Panc1 (cell line): Measurements from ENCODE around the gene SERINC4. TPM values are rescaled to one million over a fixed set of nuclear protein-coding genes. Genes with fewer than 3 reads are reported as not detected.

Experiments used
- ATAC-seq: fragments of 200-7000 bp; cut with Tn5 transposase; 2 replicates; pipeline ENCODE4 v1.9.1; 2020; ENCODE audit warnings: mild to moderate bottlenecking, moderate library complexity
- BruUV-seq: library from RNA; stranded (reverse); fragments of 400-500 nt; replicated peaks from 2 replicates; lab custom pipeline; 2021; lab: Mats Ljungman, UMichigan
- CTCF ChIA-PET: fragments of 300-600 bp; sonication (Branson Sonifier 250); formaldehyde crosslinking; loops from one replicate; lab custom pipeline; 2022; ENCODE audit warnings: antibody characterized with exemption; lab: Charles Lee
- POLR2A ChIA-PET: fragments of 300-600 bp; sonication (Branson Sonifier 250); formaldehyde crosslinking; loops from one replicate; lab custom pipeline; 2022; ENCODE audit warnings: antibody characterized with exemption; lab: Charles Lee
- DNase-seq: peaks from one replicate; pipeline ENCODE4 v3.0.0-alpha.2; 2010; ENCODE audit warnings: low read depth, low spot score
- H3K27ac ChIP-seq: 2 replicates; pipeline ENCODE4 v1.5.1; 2011; ENCODE audit warnings: mild to moderate bottlenecking, low read length, inconsistent platforms
- H3K27me3 ChIP-seq: fragments of 200-500 bp; sonication (Bioruptor generic); 2 replicates; pipeline ENCODE4 v1.6.0; 2014; ENCODE audit warnings: low read length, inconsistent platforms; ENCODE audit not compliant: control insufficient read depth, insufficient read depth
- H3K36me3 ChIP-seq: fragments of 200-500 bp; sonication (Bioruptor generic); 2 replicates; pipeline ENCODE4 v1.5.1; 2014; ENCODE audit warnings: inconsistent platforms, mild to moderate bottlenecking, low read length, moderate library complexity; ENCODE audit not compliant: control insufficient read depth, insufficient read depth
- H3K4me1 ChIP-seq: 2 replicates; pipeline ENCODE4 v1.5.1; 2011; ENCODE audit warnings: inconsistent platforms, mild to moderate bottlenecking, low read length, moderate library complexity; ENCODE audit not compliant: control insufficient read depth, insufficient read depth
- H3K4me3 ChIP-seq, 2 experiments: 2 replicates each; pipeline ENCODE4 v1.5.1; 2011 to 2012; ENCODE audit warnings: low read depth in 2 of 2, low read length in 2 of 2, mild to moderate bottlenecking in 2 of 2, inconsistent platforms in 1 of 2, moderate library complexity in 1 of 2
- H3K9me3 ChIP-seq: fragments of 200-500 bp; sonication (Bioruptor generic); 2 replicates; pipeline ENCODE4 v1.5.1; 2014; ENCODE audit warnings: low read depth, mild to moderate bottlenecking, inconsistent platforms, low read length, moderate library complexity; ENCODE audit not compliant: control insufficient read depth, insufficient read depth
- CTCF ChIP-seq: fragments of 450-650 bp; IDR thresholded peaks from 2 replicates; pipeline ENCODE4 v1.5.1; 2017; ENCODE audit warnings: mild to moderate bottlenecking
- POLR2AphosphoS5 ChIP-seq: IDR thresholded peaks from 2 replicates; pipeline ENCODE4 v1.6.1; 2012; ENCODE audit warnings: mild to moderate bottlenecking, low read depth, low read length, moderate library complexity
- SIN3A ChIP-seq: IDR thresholded peaks from 2 replicates; pipeline ENCODE4 v1.6.1; 2012; ENCODE audit warnings: low read depth, mild to moderate bottlenecking, low read length, moderate library complexity, borderline replicate concordance; ENCODE audit not compliant: insufficient read depth
- TCF7L2 ChIP-seq: IDR thresholded peaks from 2 replicates; pipeline ENCODE4 v1.6.1; 2011; ENCODE audit warnings: mild to moderate bottlenecking, low read depth, low read length, inconsistent platforms
- in situ Hi-C: cut with HindIII; loops from 2 replicates; pipeline ENCODE4 v1.10.0; 2016; ENCODE audit warnings: low sequenced_read_pairs, low pct_unique_long_range_greater_than_20kb
- intact Hi-C: fragments of 100-400 bp; cut with micrococcal nuclease; formaldehyde crosslinking; loops from one replicate; pipeline ENCODE4 v1.10.0; 2022; ENCODE audit not compliant: unreplicated experiment
- total RNA-seq: library from RNA; stranded (reverse); gene quantifications from one replicate; pipeline ENCODE4 v1.2.1, GENCODE V29; 2021; ENCODE audit not compliant: unreplicated experiment
- TF ChIP-seq, protein P1 (sequence below), 2 experiments: IDR thresholded peaks; 2 replicates each; pipeline ENCODE4 v1.6.1; 2011 to 2012; ENCODE audit warnings: low read depth in 2 of 2, control low read depth in 1 of 2, low read length in 1 of 2, mild to moderate bottlenecking in 1 of 2, moderate library complexity in 1 of 2; ENCODE audit not compliant: insufficient read depth in 1 of 2

Gene SERINC4
- total RNA-seq, 1 experiment from 2014 or later = not detected

DNA sequence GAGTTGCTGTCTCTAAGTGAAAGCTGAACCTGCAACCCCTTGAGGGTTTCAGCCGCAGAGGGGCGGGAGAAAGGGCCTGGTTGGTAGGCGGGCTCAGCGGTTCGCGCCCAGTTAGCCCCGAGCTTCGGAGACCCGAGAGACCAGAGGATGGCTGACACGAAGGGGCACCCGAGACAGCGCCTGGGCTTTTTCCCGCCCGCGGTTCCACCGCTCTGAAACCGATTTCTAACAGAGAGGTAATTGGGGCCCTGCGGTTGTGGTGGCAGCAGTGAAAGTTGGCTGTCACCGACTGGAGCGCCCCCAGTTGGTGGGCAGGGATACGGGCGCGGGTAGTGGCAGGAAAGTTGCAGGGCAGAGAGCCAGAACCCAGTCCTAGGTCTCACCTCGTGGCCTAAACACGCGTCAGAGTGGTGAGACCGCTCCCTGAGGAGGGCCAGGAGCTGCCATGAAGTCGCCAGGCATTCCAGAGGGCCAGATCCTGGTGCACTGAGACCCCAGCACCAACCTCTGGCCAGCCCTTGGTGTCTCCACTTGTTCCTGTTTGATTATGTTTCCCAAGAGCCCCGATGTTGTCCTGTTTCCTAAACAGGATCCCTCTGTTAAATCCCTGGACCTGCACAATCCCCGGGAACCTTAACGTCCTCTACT is 22.6 kb downstream of the SERINC4 start:
- peak overlapping the region; percentile 74 to 92 for H3K4me3 ChIP-seq
- TF ChIP-seq, protein P1, sequence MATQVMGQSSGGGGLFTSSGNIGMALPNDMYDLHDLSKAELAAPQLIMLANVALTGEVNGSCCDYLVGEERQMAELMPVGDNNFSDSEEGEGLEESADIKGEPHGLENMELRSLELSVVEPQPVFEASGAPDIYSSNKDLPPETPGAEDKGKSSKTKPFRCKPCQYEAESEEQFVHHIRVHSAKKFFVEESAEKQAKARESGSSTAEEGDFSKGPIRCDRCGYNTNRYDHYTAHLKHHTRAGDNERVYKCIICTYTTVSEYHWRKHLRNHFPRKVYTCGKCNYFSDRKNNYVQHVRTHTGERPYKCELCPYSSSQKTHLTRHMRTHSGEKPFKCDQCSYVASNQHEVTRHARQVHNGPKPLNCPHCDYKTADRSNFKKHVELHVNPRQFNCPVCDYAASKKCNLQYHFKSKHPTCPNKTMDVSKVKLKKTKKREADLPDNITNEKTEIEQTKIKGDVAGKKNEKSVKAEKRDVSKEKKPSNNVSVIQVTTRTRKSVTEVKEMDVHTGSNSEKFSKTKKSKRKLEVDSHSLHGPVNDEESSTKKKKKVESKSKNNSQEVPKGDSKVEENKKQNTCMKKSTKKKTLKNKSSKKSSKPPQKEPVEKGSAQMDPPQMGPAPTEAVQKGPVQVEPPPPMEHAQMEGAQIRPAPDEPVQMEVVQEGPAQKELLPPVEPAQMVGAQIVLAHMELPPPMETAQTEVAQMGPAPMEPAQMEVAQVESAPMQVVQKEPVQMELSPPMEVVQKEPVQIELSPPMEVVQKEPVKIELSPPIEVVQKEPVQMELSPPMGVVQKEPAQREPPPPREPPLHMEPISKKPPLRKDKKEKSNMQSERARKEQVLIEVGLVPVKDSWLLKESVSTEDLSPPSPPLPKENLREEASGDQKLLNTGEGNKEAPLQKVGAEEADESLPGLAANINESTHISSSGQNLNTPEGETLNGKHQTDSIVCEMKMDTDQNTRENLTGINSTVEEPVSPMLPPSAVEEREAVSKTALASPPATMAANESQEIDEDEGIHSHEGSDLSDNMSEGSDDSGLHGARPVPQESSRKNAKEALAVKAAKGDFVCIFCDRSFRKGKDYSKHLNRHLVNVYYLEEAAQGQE (IDR thresholded peaks at IDR 0.05; ENCODE audit: insufficient read depth in 1 of 2, low read depth in 2 of 2, low read length in 1 of 2) = no peak
- TF ChIP-seq CTCF = peak; percentile 95
- no peak for TF ChIP-seq SIN3A
- no peaks in the 10 kb centered on the region for H3K27me3 ChIP-seq
- in situ Hi-C loops = no loop called here
- CTCF ChIA-PET = interaction anchor here (0.5 to 0.9 kb wide), 5 partner anchors 8 to 549 kb away, joined by 4 to 7 read pairs (median 5); no protein-coding TSS in a partner anchor
- POLR2A ChIA-PET = interaction anchor here (0.6 to 1.3 kb wide), 4 partner anchors 9 to 31 kb away, joined by 4 to 8 read pairs (median 5); partner anchors contain the start of gene PDIA3
- no peaks in the 10 kb centered on the region; the same call in 1 of the 2 replicates for H3K36me3 ChIP-seq
- 0 out of 2 replicates have a peak, but pooled peaks cover 3% of the 10 kb centered on the region for H3K4me1 ChIP-seq
- peak overlapping the region; percentile 88 for H3K27ac ChIP-seq
- H3K9me3 ChIP-seq = no peaks in the 10 kb centered on the region
- intact Hi-C loops = no loop called here
- peak; percentile 66 for DNase-seq
- TSS peak; percentile 68 for BruUV-seq
- peak; percentile 88 for ATAC-seq

GRCh38 chr15:43776718-43777266 is 23.2 kb downstream of the SERINC4 start, which contains the start of gene ELL3:
ELL3 (minus strand) TSS chr15:43776966; CDS start chr15:43776901, 65 bp downstream.
- TF ChIP-seq POLR2AphosphoS5 (peak; percentile 68), TCF7L2 (0 out of 2 replicates have a peak, but pooled peaks have one; percentile 52)
- TF ChIP-seq, protein P1 (IDR thresholded peaks at IDR 0.05; ENCODE audit: insufficient read depth in 1 of 2, low read depth in 2 of 2, low read length in 1 of 2) = no peak
- ATAC-seq (peak; percentile 91), DNase-seq (peak; percentile 76)
- in situ Hi-C loops (no loop called here), intact Hi-C loops (no loop called here)
- Histone ChIP-seq H3K27ac (peak within 1 kb of the TSS; percentile 88), H3K36me3 (peaks cover 6% of the 10 kb centered on the region), H3K4me3 (peak within 1 kb of the TSS; percentile 74 to 92), H3K9me3 (no peaks in the 10 kb centered on the region), H3K27me3 (no peaks in the 10 kb centered on the region), H3K4me1 (0 out of 2 replicates have a peak, but pooled peaks cover 3% of the 10 kb centered on the region)
- BruUV-seq = no TSS peak
- ChIA-PET CTCF (interaction anchor here (0.5 to 0.9 kb wide), 5 partner anchors 8 to 548 kb away, joined by 4 to 7 read pairs (median 5); no protein-coding TSS in a partner anchor), POLR2A (interaction anchor here (0.5 to 1.3 kb wide), 6 partner anchors 9 to 276 kb away, joined by 3 to 8 read pairs (median 4); partner anchors contain the start of gene PDIA3)
